NCI-H1092 (cell line): ENCODE results near the gene TMIGD1.

ENCODE experiments used
- DNase-seq: peaks from one replicate; lab custom pipeline; 2025; lab: John Stamatoyannopoulos, UW

TMIGD1 gene

DNA sequence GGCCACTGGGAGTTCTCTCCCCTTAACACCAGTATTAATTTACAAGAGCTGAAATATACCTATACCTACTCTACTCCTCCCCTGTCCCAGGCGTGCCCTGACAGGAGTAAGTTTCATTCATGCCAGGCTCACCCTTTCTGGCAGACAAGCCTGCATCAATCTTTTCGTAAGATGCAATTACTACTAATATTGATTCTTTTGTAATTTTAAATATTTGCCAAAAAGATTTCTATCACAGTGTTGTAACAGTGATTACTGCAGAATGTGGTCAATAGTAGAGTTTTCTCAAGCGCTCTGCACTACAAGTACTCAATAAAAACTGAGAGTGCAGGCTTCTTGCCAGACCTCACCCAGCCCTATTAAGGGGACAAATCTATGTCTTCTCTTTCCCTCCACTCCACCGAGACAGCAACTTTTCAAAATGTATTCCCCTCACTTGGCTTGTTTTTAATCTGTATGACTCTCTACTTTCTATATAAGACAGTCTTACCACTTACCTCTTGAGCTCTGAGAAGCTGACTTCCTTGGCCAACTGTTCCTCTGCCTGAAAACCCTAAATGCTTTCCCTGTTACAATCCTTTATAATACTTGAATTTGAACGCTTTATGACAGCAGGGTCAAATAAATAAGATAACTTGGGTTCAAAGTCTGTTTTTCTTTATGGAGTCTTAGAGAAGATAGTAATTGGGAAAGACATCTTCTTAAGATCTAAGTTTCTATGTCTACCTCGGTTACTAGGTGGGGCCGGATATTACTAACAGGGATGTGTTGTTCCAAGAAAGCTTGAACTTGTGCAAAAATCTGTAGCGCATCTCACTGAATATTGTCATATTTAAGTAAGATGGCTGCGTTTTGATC is at the start of gene TMIGD1:
Gene TMIGD1, minus strand, starts transcription at position 555 of the 858 bp plus-strand sequence. CDS start 1,924 bp downstream, outside the sequence.
- DNase-seq, result no peak

DNA sequence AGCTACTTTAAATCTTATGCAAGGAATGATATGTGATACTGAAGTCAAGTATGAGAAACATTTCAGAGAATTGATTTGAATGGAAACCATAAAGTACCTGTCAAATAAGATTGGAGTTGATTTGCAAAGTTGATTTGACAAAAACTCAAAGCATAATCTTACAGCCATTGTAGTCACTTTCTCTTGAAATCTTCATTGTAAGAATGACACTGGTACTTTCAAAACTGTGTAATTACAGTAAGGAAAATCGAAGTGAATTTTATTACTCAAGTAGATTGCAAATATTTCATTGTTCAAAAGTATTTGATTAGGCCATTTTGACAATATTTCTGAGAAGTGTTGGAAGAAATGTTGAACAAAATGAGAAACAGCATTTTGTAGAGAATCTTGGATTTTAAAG is 48.5 kb upstream of the TMIGD1 start:
- DNase-seq, result no peak

- no peak for DNase-seq
Observed at GRCh38 chr17:30381340-30381659, 47.4 kb upstream of the TMIGD1 start.

DNA sequence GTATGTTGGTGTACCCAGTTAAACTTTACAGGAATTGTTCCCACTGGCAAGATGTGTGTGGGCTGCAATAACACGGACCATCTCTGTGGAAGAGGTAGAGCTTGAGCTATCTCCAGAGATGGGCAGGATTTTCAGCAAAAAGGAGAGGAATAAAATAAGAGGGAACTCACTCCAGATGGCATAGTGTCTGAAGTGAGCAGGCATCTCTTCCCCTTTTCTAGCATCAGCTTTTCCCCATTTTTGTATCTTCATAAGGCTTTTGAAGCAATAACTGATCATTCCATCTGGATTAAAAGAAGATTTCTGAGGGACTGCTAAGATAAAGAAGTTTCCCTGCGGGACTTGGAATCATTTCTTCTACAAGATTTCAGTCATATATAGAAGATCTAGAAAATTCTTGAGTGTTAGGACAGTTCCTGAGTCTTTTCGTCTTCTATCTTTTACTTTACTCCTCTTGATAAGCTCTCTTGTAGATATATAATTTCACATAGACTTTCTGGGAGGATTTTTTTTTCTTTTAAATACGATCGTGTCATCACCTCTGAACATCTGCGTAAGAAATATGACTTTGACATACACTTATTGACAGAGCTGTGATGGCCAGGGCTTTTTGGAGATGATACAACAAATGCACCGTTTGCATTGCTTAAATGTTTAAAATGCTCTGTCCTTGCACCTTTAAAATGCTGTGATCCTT is 46.9 kb upstream of the TMIGD1 start:
- DNase-seq, result no peak

DNA sequence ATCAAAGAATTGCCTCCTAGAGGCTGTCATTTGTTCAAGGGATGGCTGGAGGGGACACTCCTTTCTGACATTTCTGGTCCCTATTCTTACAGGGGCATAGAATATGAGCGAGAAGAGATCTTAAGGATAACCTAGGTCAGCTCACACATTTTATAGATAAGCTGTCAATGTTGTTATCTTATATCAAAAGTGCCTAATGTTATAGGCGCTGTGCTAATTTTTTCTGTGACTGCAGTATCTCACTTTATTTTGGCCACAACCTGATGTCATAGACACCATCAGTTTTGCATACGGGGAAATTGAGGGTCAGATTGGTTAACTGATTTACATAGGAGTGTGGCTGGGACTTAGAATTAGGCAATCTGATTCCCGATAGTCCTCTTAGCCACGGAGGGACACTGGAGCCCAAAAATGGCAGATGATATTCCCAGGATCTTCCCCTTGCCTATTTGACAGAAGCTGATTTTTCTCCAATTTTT is 46.1 kb upstream of the TMIGD1 start:
- no peak for DNase-seq

DNA sequence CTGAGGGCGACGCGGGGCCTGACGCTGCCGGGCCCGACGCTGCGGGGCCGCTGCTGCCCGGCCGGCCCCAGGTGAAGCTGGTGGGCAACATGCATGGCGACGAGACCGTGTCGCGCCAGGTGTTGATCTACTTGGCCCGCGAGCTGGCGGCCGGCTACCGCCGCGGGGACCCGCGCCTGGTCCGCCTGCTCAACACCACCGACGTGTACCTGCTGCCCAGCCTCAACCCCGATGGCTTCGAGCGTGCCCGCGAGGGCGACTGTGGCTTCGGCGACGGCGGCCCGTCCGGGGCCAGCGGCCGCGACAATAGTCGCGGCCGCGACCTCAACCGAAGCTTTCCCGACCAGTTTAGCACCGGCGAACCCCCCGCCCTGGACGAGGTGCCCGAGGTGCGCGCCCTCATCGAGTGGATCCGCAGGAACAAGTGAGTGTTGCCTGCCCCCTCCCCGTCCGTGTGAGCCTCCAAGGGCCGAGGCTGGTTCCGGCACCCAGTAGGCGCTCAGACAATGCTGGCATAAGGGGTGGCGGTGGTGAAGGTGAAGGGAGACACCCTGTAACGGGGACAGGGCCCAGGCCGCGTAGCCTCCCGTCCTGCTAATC is 45.5 kb upstream of the TMIGD1 start:
- no peak for DNase-seq

DNA sequence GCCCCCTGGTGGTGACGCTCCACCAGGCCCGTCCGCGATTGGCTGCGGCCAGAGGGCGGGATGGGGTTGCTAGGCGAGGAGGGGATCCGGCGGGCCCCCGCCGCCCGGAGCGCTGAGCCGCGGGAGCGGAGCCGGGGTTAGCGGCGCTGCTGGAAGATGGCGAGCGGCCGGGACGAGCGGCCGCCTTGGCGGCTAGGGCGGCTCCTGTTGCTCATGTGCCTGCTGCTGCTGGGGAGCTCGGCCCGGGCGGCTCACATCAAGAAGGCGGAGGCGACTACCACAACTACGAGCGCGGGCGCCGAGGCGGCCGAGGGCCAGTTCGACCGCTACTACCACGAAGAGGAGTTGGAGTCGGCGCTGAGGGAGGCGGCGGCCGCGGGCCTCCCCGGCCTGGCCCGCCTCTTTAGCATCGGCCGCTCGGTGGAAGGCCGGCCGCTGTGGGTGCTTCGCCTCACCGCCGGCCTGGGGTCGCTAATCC is 45.0 kb upstream of the TMIGD1 start, which contains the start of gene CPD:
Gene CPD, plus strand, starts transcription at position 103 of the 478 bp plus-strand sequence. Its CDS starts 54 bp downstream, at position 157.
- DNase-seq, result peak; percentile 92

DNA sequence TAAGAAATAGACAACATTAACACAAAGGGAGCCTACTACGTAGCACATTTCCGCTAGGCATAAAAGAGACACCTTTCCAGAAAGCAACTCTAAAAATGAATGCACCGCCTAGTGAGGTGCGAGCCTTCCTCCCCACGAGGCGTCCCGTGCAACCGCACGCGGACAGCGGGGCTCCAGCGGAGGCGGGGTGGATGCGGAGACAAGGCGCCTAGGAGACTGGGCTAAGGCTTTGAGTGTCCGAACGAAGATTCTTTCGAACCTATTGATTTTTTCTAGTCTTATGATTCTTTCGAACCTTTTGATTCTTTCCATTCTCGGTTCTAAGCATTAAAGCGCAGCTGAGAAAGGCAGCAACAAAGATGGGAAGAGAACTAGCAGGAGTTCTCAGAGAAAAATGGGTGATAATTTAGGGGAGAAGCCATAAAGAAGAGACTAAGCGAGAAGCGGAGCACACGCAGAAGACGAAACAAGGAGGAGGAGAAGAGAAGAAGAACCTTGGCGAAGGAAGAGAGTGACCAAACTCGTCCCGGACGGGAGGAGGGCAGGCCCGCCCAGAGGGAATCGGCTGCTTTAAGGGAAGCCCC is 44.5 kb upstream of the TMIGD1 start:
- peak; percentile 26 for DNase-seq

GRCh38 chr17:30377574-30378240 is 43.9 kb upstream of the TMIGD1 start:
- no peak for DNase-seq

GRCh38 chr17:30376621-30377452 is 43.0 kb upstream of the TMIGD1 start:
- DNase-seq, result peak; percentile 67

GRCh38 chr17:30375661-30376060 is 41.8 kb upstream of the TMIGD1 start:
- no peak for DNase-seq

GRCh38 chr17:30372755-30373154 is 38.9 kb upstream of the TMIGD1 start:
- DNase-seq, result no peak

- no peak for DNase-seq
Observed at GRCh38 chr17:30369995-30370394, 36.1 kb upstream of the TMIGD1 start.

DNA sequence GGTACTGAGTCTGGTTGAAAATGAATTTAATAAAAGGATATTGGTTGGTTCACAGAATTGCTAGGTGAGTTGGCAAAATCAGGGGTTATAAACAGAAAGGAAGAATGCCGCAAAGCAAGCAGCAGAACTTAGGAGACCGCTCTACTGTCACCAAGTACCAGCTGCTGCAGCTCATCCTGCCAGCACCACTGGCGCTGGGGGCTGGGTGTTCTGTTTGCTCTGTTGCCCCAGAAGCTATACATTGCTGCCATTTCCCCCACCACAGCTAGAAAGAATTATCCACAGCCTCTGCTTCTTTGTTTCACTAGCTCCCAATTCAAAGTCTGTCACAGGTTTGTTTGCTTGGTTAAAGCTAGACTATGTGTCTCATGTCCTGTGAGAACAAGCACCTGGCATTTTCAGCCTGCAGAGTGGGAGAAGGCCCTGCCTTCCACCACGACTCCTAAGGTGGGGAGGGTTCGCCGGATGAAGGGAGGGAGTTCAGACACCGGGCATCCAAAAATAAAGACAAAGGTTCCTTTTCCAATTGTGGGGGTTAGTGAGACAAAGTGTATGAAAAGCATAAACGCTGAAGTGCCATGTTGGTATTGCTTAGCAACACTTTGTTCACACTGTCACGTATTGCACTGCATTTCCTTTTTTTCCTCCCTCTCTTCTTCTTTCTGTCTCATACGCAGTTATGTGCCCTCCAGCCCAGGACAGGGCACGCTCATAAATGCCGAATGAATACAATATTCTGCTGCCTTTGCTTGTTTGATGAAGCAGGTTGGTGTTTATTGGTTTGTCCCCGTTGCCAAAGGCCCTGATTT is 35.3 kb upstream of the TMIGD1 start:
- DNase-seq, result peak; percentile 49

DNA sequence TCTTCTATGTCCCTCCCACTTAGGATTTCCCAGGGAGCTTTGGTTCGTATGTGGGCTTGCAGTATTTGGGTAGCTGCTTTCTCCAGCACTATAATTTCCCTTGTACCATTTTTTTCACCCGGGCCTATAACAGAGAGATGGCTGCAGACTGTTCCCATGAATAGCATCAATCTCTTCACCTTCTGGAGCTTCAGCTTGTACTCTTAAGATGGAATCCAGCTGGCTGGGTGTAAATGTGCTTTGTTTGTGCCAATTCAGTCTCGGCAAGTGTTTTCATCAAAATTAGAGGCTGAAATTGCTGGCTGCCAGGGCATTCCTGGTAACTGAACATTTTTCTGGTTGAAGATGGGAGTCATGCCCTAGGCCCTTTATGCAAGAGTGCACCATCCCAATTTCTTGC is 32.7 kb upstream of the TMIGD1 start:
- DNase-seq, result no peak

DNA sequence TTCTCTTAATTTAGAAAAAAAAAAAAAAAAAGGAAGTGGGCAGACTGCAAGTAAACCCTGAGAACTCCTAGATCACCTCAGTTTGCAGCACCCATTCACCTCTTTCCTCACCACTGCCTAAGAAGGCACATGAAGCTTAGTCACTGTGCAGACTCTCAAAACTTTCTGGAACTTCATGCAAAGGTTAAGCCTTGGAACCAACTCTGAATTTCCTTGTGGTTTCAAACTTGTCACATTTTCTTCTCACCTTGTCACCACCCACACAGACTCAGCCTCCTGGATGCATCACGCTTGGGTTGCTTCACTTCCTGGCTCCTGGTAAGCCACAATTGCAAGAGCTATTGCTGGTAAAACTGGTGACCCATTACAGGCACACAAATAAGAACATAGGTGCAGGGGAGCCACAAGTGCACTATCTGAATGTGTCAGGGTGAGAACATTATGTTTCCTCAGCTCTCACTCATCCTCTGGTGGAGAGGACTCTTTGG is 29.9 kb upstream of the TMIGD1 start:
- DNase-seq, result no peak

DNA sequence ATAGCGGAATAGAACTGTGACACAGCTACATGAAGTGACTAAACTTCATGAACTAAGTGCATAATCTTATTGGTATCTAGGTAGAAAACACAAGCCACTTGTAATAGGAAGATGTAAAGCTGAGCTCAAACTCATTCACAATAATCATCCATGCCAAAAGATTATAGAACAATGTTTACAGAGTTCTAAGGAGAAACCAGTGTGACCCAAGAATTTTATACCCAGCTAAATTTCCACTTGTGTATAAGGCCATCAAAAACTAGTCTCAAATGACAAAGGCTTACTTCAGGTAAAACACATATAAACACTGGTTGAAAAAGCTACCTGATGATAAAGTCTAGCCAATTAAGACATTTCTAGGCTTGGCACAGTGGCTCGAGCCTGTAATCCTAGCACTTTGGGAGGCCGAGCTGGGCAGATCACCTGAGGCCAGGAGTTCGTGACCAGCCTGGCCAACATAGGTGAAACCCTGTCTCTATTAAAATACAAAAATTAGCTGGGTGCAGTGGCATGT is 28.0 kb upstream of the TMIGD1 start:
- DNase-seq, result no peak

- DNase-seq, result no peak
Observed at GRCh38 chr17:30360086-30360808, 26.4 kb upstream of the TMIGD1 start.
